Measurements from ENCODE around the gene TRHDE. TPM values are rescaled to one million over a fixed set of nuclear protein-coding genes. Genes with fewer than 3 reads are reported as not detected.

Gene TRHDE
- total RNA-seq, 1 experiment from 2014 or later, result not detected

DNA sequence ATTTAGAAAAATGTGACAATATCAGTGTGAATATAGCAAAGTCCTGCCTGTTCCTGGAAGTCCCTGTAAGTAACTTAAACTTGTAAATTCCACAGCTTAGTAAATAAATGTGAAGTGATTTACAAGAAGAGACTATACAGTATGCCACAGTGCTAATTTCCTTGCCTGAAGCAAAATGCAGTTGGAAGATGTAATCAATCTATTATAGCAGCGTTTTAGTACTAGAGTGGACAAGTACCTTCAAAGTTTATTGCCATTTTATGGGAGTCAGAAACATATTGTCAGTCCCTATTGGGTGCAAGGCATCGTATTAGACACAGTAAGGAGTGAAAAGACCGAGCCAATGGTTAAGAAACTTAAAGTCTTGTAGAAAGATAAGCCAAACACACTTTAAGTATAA is 94.1 kb downstream of the TRHDE start:
- H3K27me3 ChIP-seq (replicated peaks; ENCODE audit: control insufficient read depth, insufficient read depth, low read length), result no peaks in the 10 kb centered on the region
- no peaks in the 10 kb centered on the region for H3K27me3 Mint-ChIP-seq (ENCODE audit: insufficient read depth, unreplicated experiment)
- TF ChIP-seq, protein P1, sequence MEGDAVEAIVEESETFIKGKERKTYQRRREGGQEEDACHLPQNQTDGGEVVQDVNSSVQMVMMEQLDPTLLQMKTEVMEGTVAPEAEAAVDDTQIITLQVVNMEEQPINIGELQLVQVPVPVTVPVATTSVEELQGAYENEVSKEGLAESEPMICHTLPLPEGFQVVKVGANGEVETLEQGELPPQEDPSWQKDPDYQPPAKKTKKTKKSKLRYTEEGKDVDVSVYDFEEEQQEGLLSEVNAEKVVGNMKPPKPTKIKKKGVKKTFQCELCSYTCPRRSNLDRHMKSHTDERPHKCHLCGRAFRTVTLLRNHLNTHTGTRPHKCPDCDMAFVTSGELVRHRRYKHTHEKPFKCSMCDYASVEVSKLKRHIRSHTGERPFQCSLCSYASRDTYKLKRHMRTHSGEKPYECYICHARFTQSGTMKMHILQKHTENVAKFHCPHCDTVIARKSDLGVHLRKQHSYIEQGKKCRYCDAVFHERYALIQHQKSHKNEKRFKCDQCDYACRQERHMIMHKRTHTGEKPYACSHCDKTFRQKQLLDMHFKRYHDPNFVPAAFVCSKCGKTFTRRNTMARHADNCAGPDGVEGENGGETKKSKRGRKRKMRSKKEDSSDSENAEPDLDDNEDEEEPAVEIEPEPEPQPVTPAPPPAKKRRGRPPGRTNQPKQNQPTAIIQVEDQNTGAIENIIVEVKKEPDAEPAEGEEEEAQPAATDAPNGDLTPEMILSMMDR (IDR thresholded peaks at IDR 0.05; ENCODE audit: insufficient read depth in 1 of 2, low read depth in 1 of 2, low read length in 1 of 2, severe bottlenecking in 1 of 2, unreplicated experiment in 1 of 2), result no peak
- H3K4me3 Mint-ChIP-seq (ENCODE audit: unreplicated experiment), result no peak overlapping the region
- no peak for DNase-seq
- ChIA-PET CTCF (no interaction called here), POLR2A (no interaction called here)
- intact Hi-C loops (cut with micrococcal nuclease; ENCODE audit: unreplicated experiment), result no loop called here
- BruUV-seq (replicated peaks), result no TSS peak
- no peaks in the 10 kb centered on the region for H3K4me1 ChIP-seq
- H3K9me3 Mint-ChIP-seq (ENCODE audit: unreplicated experiment), result no peaks in the 10 kb centered on the region
- no peaks in the 10 kb centered on the region for H3K36me3 Mint-ChIP-seq (ENCODE audit: insufficient read depth, unreplicated experiment)
- no peak overlapping the region for H3K4me3 ChIP-seq (ENCODE audit: low read depth, low read length)
- no peaks in the 10 kb centered on the region for H3K9me3 ChIP-seq
- H3K4me1 Mint-ChIP-seq (ENCODE audit: low read depth, unreplicated experiment), result no peaks in the 10 kb centered on the region
- no peaks in the 10 kb centered on the region for H3K36me3 ChIP-seq (ENCODE audit: control insufficient read depth, insufficient read depth, low read length)
- no peak overlapping the region for H3K27ac Mint-ChIP-seq (ENCODE audit: unreplicated experiment)

DNA sequence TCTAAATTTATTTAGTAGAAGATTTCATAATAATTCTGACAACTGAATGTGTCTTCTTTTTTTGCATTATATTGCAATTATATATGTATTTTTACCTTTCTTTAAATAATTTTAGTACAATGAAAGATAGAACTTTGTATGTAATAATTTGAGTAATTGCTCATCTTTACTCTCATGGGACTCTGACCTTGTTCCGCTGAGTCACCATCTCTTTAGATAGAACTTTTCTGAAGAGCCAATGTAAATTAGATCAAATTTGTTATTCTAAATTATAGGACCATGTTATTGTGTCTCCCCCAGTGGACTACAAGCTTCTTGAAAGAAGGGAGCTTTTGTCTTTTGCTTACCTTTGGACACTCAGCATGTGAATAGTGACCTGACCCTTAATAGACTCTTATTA is 96.1 kb downstream of the TRHDE start:
- CTCF ChIA-PET, result no interaction called here
- Histone ChIP-seq H3K9me3 (no peaks in the 10 kb centered on the region), H3K27me3 (replicated peaks; ENCODE audit: control insufficient read depth, insufficient read depth, low read length) (no peaks in the 10 kb centered on the region), H3K4me1 (no peaks in the 10 kb centered on the region), H3K4me3 (ENCODE audit: low read depth, low read length) (no peak overlapping the region), H3K36me3 (ENCODE audit: control insufficient read depth, insufficient read depth, low read length) (no peaks in the 10 kb centered on the region)
- Mint-ChIP-seq H3K9me3 (ENCODE audit: unreplicated experiment) (no peaks in the 10 kb centered on the region), H3K27ac (ENCODE audit: unreplicated experiment) (no peak overlapping the region), H3K4me3 (ENCODE audit: unreplicated experiment) (no peak overlapping the region), H3K4me1 (ENCODE audit: low read depth, unreplicated experiment) (no peaks in the 10 kb centered on the region), H3K36me3 (ENCODE audit: insufficient read depth, unreplicated experiment) (no peaks in the 10 kb centered on the region), H3K27me3 (ENCODE audit: insufficient read depth, unreplicated experiment) (no peaks in the 10 kb centered on the region)
- TF ChIP-seq, protein P1 (IDR thresholded peaks at IDR 0.05; ENCODE audit: insufficient read depth in 1 of 2, low read depth in 1 of 2, low read length in 1 of 2, severe bottlenecking in 1 of 2, unreplicated experiment in 1 of 2), result no peak
- intact Hi-C loops (cut with micrococcal nuclease; ENCODE audit: unreplicated experiment), result no loop called here
- DNase-seq, result no peak
- no TSS peak for BruUV-seq (replicated peaks)
- POLR2A ChIA-PET, result no interaction called here

DNA sequence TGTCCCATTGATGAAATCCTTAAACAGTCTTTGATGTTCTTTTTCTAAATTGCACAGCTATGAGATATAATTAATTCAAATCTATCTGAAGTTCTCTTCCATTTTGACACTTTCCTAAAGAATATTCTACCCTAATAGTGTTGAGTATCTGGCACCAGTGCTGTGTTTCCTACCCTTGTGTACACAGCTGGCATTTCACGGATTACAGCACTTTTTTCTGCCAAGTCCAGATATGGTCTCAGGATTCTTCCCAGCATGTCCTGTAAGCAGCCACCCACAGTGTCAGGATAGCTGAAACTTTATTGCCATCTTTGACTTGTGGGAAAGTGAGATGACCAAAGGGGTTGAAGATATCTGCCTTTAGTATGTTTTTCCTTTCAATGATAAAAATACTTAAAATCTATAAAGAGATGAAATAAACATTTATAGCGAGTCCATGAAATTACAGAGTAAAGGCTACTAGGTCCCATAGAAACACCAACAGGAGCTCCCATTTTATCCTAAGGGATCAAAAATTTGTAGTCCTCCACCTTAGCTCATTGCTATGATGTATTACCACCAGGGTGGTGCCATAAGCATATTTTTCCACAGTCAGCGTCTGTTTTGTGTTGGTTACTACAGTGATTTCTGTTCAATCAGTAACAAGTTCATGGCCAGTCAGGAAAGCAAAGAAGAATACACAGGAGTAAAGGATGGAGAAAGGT is 96.7 kb downstream of the TRHDE start:
- no peaks in the 10 kb centered on the region for H3K4me1 Mint-ChIP-seq (ENCODE audit: low read depth, unreplicated experiment)
- no TSS peak for BruUV-seq (replicated peaks)
- POLR2A ChIA-PET, result no interaction called here

More for the DNA sequence above, 96.7 kb downstream of the TRHDE start:
- Mint-ChIP-seq H3K4me3 (ENCODE audit: unreplicated experiment) (no peak overlapping the region), H3K36me3 (ENCODE audit: insufficient read depth, unreplicated experiment) (no peaks in the 10 kb centered on the region), H3K27ac (ENCODE audit: unreplicated experiment) (no peak overlapping the region), H3K27me3 (ENCODE audit: insufficient read depth, unreplicated experiment) (no peaks in the 10 kb centered on the region), H3K9me3 (ENCODE audit: unreplicated experiment) (no peaks in the 10 kb centered on the region)
- no peak overlapping the region for H3K4me3 ChIP-seq (ENCODE audit: low read depth, low read length)
- no peaks in the 10 kb centered on the region for H3K9me3 ChIP-seq
- intact Hi-C loops (cut with micrococcal nuclease; ENCODE audit: unreplicated experiment), result no loop called here
- H3K4me1 ChIP-seq, result no peaks in the 10 kb centered on the region
- CTCF ChIA-PET, result no interaction called here
- no peak for DNase-seq
- H3K36me3 ChIP-seq (ENCODE audit: control insufficient read depth, insufficient read depth, low read length), result no peaks in the 10 kb centered on the region
- TF ChIP-seq, protein P1 (IDR thresholded peaks at IDR 0.05; ENCODE audit: insufficient read depth in 1 of 2, low read depth in 1 of 2, low read length in 1 of 2, severe bottlenecking in 1 of 2, unreplicated experiment in 1 of 2), result no peak
- no peaks in the 10 kb centered on the region for H3K27me3 ChIP-seq (replicated peaks; ENCODE audit: control insufficient read depth, insufficient read depth, low read length)

Measured in Caco-2 (cell line).